Epithelial cell of esophagus (primary cell): ENCODE data around the gene RMDN2.

Source experiments
- DNase-seq: peaks from one replicate; pipeline ENCODE4 v3.0.0; 2010; ENCODE audit warnings: low read depth
- H3K4me3 ChIP-seq: 2 replicates; pipeline ENCODE4 v1.5.1; 2011; ENCODE audit warnings: mild to moderate bottlenecking, low read length, control low read depth
- CTCF ChIP-seq: IDR thresholded peaks from 2 replicates; pipeline ENCODE4 v1.5.1; 2011; ENCODE audit warnings: low read depth, mild to moderate bottlenecking, low read length, control low read depth, inconsistent platforms; ENCODE audit not compliant: insufficient read depth; ENCODE audit errors: missing control alignments

RMDN2 gene

GRCh38 chr2:38039121-38039910 lies 114.2 kb downstream of the RMDN2 start:
- peak; percentile 77 for DNase-seq
- TF ChIP-seq CTCF = no peak
- no peak overlapping the region for H3K4me3 ChIP-seq

GRCh38 chr2:38045811-38046210 lies 120.7 kb downstream of the RMDN2 start:
- peak; percentile 13 for DNase-seq
- TF ChIP-seq CTCF = no peak

DNA sequence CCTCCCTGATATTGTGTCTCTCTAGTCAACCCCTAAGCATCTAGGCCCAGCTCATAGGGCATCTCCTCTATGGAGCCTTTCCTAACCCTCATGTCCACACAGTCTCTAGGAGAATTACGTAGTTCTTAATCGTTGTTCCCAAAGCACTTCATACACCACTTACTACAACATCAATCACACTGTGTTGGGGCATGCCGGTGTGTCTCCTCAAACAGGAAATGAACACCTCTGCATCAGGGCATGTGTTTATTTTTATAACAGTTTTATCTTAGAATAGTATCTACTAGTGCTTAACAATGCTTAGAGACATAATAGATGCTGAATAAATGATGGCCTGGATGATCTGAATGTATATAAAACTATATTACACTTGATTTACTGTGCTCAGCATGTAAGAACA lies 131.1 kb downstream of the RMDN2 start:
- TF ChIP-seq CTCF = no peak
- DNase-seq = peak; percentile 78
- H3K4me3 ChIP-seq = no peak overlapping the region

More at GRCh38 chr2:38045811-38046210, 120.7 kb downstream of the RMDN2 start:
- no peak overlapping the region for H3K4me3 ChIP-seq

DNA sequence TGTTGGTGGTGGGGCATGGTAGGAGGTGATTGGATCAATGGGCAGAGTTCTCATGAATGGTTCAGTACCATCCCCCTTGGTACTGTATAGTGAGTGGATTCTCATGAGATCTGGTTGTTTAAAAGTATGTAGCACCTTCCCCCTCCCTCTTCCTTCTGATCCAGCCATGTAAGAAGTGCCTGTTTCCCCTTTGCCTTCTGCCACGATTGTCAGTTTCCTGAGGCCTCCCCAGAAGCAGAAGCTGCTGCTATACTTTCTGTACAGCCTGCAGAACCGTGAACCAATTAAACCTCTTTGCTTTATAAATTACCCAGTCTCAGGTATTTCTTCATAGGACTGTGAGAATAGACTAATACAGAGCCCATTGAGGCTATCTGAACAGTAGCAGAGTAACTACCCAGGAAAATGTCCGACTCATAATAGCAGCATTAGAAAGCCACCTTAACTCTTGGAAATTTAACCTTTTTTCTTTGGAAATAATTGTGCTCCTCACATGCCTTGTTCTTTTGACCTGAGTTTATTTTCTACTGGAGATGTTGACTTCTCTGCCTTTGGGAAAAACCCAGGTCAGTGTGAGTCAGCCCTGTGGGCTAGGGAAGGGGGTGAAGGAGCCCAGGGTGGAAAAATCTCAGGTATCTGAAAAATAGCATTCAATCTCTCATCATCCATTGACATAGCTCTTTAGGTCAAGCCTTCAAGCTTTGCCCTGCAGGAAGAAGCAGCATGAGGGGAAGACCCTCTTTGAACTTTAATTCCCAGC lies 132.7 kb downstream of the RMDN2 start:
- no peak for TF ChIP-seq CTCF
- H3K4me3 ChIP-seq = no peak overlapping the region
- peak; percentile 57 for DNase-seq

- TF ChIP-seq CTCF = no peak
- no peak for DNase-seq
- H3K4me3 ChIP-seq = no peak overlapping the region
Observed at GRCh38 chr2:38060236-38061018, 135.3 kb downstream of the RMDN2 start.

DNA sequence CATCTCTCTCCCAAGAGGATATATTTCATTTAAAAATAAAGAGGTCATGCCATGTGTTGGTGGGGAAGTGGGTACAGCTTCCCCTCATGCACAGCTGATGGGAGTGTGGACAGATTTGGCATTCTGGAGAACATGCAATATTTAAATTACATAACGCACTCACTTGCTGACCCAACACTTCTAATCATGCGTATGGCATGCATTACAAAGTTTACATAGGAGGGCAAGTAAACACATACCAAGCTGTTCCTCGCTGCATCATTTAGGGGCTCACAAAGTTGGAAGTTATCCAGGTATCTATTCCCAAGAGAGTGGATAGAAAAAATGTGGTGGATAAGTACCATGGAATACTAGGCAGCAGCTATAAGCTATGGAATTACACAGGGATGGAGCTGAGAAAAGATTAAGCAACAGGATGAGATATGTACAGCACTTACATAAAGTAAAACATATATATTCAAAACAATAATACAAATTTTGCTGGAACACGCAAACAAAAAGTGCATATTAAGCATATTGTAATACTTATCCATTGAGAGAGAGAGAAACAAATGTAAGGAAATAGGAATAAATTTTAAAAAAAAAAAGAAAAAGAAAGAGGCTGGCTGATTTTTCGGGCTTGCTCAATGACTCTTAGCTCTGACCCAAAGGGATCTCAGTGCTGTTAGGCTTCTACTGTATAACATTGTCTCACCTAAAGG lies 139.9 kb downstream of the RMDN2 start:
- no peak overlapping the region for H3K4me3 ChIP-seq
- no peak for TF ChIP-seq CTCF
- peak; percentile 72 for DNase-seq
